ENCODE results near the gene ING4.

The ING4 gene

GRCh38 chr12:6607751-6608591 is 54.9 kb downstream of the ING4 start:
- DNase-seq (ENCODE audit: low spot score): peak; percentile 41

GRCh38 chr12:6606331-6607131 is 56.4 kb downstream of the ING4 start:
- DNase-seq (ENCODE audit: low spot score): peak; percentile 73

- peak; percentile 40 for DNase-seq (ENCODE audit: low spot score)
Observed at GRCh38 chr12:6605421-6606330, 57.2 kb downstream of the ING4 start.

GRCh38 chr12:6604259-6605029 is 58.5 kb downstream of the ING4 start:
- DNase-seq (ENCODE audit: low spot score): peak; percentile 34

- DNase-seq (ENCODE audit: low spot score): peak; percentile 29
Observed at GRCh38 chr12:6603095-6603567, 59.8 kb downstream of the ING4 start.

- no peak for DNase-seq (ENCODE audit: low spot score)
Observed at GRCh38 chr12:6602526-6602925, 60.4 kb downstream of the ING4 start.

All from AG08396 (cell line).